Measurements from ENCODE around the gene CLCF1.

CLCF1 gene

GRCh38 chr11:67393990-67394389 is 20.6 kb upstream of the CLCF1 start:
- DNase-seq (ENCODE audit: low spot score): no peak
- TF ChIP-seq, protein P1, sequence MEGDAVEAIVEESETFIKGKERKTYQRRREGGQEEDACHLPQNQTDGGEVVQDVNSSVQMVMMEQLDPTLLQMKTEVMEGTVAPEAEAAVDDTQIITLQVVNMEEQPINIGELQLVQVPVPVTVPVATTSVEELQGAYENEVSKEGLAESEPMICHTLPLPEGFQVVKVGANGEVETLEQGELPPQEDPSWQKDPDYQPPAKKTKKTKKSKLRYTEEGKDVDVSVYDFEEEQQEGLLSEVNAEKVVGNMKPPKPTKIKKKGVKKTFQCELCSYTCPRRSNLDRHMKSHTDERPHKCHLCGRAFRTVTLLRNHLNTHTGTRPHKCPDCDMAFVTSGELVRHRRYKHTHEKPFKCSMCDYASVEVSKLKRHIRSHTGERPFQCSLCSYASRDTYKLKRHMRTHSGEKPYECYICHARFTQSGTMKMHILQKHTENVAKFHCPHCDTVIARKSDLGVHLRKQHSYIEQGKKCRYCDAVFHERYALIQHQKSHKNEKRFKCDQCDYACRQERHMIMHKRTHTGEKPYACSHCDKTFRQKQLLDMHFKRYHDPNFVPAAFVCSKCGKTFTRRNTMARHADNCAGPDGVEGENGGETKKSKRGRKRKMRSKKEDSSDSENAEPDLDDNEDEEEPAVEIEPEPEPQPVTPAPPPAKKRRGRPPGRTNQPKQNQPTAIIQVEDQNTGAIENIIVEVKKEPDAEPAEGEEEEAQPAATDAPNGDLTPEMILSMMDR (IDR thresholded peaks at IDR 0.05; ENCODE audit: extremely low read depth, insufficient read depth, missing control alignments): no peak
- in situ Hi-C loops (cut with MboI; ENCODE audit: low pct_unique_long_range_greater_than_20kb, low sequenced_read_pairs, unreplicated experiment): no loop called here

DNA sequence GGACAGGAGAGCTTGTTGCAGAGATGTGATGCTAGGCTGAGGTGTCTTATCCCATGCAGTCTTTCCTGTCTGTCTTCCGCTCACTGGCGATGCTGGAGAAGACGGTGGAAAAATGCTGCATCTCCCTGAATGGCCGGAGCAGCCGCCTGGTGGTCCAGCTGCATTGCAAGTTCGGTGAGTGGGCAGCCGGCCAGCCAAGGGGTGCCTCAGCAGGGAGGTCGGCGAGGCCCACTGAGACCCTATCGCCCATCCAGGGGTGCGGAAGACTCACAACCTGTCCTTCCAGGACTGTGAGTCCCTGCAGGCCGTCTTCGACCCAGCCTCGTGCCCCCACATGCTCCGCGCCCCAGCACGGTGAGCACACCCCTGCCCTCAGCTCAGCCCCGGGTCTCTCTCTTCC is 20.0 kb upstream of the CLCF1 start:
- TF ChIP-seq, protein P1 (IDR thresholded peaks at IDR 0.05; ENCODE audit: extremely low read depth, insufficient read depth, missing control alignments): no peak
- no peak for DNase-seq (ENCODE audit: low spot score)
- in situ Hi-C loops (cut with MboI; ENCODE audit: low pct_unique_long_range_greater_than_20kb, low sequenced_read_pairs, unreplicated experiment): no loop called here

GRCh38 chr11:67392183-67392715 is 18.9 kb upstream of the CLCF1 start:
- TF ChIP-seq, protein P1 (IDR thresholded peaks at IDR 0.05; ENCODE audit: extremely low read depth, insufficient read depth, missing control alignments): no peak
- no peak for DNase-seq (ENCODE audit: low spot score)
- in situ Hi-C loops (cut with MboI; ENCODE audit: low pct_unique_long_range_greater_than_20kb, low sequenced_read_pairs, unreplicated experiment): no loop called here

- in situ Hi-C loops (cut with MboI; ENCODE audit: low pct_unique_long_range_greater_than_20kb, low sequenced_read_pairs, unreplicated experiment): no loop called here
- peak; percentile 99 for DNase-seq (ENCODE audit: low spot score)
- TF ChIP-seq, protein P1 (IDR thresholded peaks at IDR 0.05; ENCODE audit: extremely low read depth, insufficient read depth, missing control alignments): no peak
Observed at GRCh38 chr11:67391304-67392182, 18.1 kb upstream of the CLCF1 start, which contains the start of gene RAD9A. Gene RAD9A, plus strand, starts transcription at chr11:67391986. Its CDS starts 59 bp downstream, at chr11:67392045.

DNA sequence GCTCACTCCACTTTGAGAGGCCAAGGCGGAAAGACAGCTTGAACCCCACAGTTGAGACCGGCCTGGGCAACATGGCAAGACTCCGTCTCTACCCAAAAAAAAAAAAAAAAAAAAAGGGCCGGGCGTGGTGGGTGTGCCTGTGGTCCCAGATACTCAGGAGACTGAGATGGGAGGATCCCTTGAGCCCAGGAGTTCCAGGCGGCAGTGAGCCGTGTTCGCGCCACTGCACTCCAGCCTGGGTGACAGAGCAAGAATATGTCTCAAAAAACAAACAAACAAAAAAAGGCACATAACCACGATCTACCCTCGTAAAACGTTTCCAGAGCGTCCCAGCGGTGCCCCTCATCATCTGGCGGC is 17.5 kb upstream of the CLCF1 start:
- in situ Hi-C loops (cut with MboI; ENCODE audit: low pct_unique_long_range_greater_than_20kb, low sequenced_read_pairs, unreplicated experiment): no loop called here
- no peak for DNase-seq (ENCODE audit: low spot score)
- TF ChIP-seq, protein P1 (IDR thresholded peaks at IDR 0.05; ENCODE audit: extremely low read depth, insufficient read depth, missing control alignments): no peak

DNA sequence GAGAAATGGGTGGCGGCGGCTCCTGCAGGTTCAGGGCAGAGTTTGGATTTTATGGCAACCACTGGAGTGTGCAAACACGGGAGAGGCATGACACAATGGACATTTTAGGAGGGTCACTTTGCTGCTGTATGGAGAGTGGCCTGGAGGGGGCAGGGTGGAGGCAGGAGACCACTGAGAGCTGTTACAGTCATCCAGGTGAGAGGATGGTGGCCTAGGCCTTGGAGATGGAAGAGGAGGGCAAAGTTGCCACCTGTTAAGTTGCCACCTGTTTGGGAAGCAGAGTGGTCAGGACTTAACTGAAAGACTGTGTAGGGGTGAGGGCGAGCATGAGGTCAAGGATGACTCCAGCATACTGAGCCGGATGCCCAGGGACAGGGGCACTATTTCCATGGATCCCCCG is 16.1 kb upstream of the CLCF1 start:
- TF ChIP-seq, protein P1 (IDR thresholded peaks at IDR 0.05; ENCODE audit: extremely low read depth, insufficient read depth, missing control alignments): peak; percentile 68
- DNase-seq (ENCODE audit: low spot score): peak; percentile 68
- in situ Hi-C loops (cut with MboI; ENCODE audit: low pct_unique_long_range_greater_than_20kb, low sequenced_read_pairs, unreplicated experiment): loop anchor here (10.0 kb wide), 1 partner anchor 55 kb away; no protein-coding TSS in a partner anchor

Measured in GM13977 (cell line).